Calu3 (cell line): ENCODE data around the gene DAAM2. TPM values are rescaled to one million over a fixed set of nuclear protein-coding genes. Genes with fewer than 3 reads are reported as not detected.

ENCODE experiments used
- BruUV-seq: library from RNA; stranded (reverse); fragments of 400-500 nt; replicated peaks from 2 replicates; lab custom pipeline; 2021; lab: Mats Ljungman, UMichigan
- CTCF ChIA-PET: fragments of 300-600 bp; sonication (Branson Sonifier 250); formaldehyde crosslinking; loops from one replicate; lab custom pipeline; 2022; ENCODE audit warnings: antibody characterized with exemption; lab: Charles Lee
- DNase-seq: peaks from one replicate; pipeline ENCODE4 v3.0.0; 2022
- H3K27ac Mint-ChIP-seq: one replicate; pipeline ENCODE4 v1.8.0; 2022; ENCODE audit warnings: mixed read lengths; ENCODE audit not compliant: unreplicated experiment
- H3K27me3 Mint-ChIP-seq: one replicate; pipeline ENCODE4 v1.8.0; 2022; ENCODE audit warnings: mixed read lengths; ENCODE audit not compliant: unreplicated experiment
- H3K36me3 Mint-ChIP-seq: one replicate; pipeline ENCODE4 v1.8.0; 2022; ENCODE audit warnings: mild to moderate bottlenecking, moderate library complexity, mixed read lengths; ENCODE audit not compliant: insufficient read depth, unreplicated experiment
- H3K4me1 Mint-ChIP-seq: one replicate; pipeline ENCODE4 v1.8.0; 2022; ENCODE audit warnings: mild to moderate bottlenecking, low read depth, mixed read lengths; ENCODE audit not compliant: unreplicated experiment
- H3K4me3 Mint-ChIP-seq: one replicate; pipeline ENCODE4 v1.8.0; 2022; ENCODE audit warnings: mild to moderate bottlenecking, low read depth, moderate library complexity, mixed read lengths; ENCODE audit not compliant: unreplicated experiment
- H3K9me3 Mint-ChIP-seq: one replicate; pipeline ENCODE4 v1.8.0; 2022; ENCODE audit warnings: low read depth, mixed read lengths; ENCODE audit not compliant: unreplicated experiment
- CTCF ChIP-seq: fragments of 200-600 bp; IDR thresholded peaks from one replicate; pipeline ENCODE4 v1.8.0; 2022; ENCODE audit warnings: antibody characterized with exemption; ENCODE audit not compliant: unreplicated experiment
- intact Hi-C: fragments of 100-400 bp; cut with micrococcal nuclease; formaldehyde crosslinking; loops from one replicate; pipeline ENCODE4 v1.10.0; 2022; ENCODE audit not compliant: unreplicated experiment
- total RNA-seq: library from RNA; stranded (reverse); gene quantifications from 2 replicates; pipeline ENCODE4 v1.2.3, GENCODE V29; 2022

Gene DAAM2
- total RNA-seq, 1 experiment from 2014 or later, result not detected

DNA sequence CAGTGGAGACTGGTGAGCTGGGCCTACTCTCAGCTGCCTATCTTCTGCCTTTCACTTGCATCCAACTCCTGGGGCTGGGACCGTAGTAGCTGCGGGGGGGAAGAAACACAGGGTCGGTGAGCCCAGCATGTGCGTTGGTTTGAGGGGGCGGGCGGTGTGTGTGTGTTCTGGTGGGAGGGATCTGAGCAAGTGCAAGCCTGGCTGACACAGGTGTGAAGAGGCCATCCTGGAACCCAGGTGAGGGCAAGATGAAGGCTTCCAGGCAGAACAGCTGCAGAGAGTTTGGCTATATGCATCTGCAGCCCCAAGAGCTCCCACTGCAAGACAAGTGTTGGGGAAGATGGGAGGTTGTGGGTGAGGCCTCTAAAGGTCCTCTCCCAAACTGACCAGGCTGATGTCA, 111.5 kb downstream of the DAAM2 start:
- no peaks in the 10 kb centered on the region for H3K4me1 Mint-ChIP-seq
- no peaks in the 10 kb centered on the region for H3K9me3 Mint-ChIP-seq
- no peaks in the 10 kb centered on the region for H3K27me3 Mint-ChIP-seq
- H3K27ac Mint-ChIP-seq, result no peak overlapping the region
- H3K36me3 Mint-ChIP-seq, result no peaks in the 10 kb centered on the region
- BruUV-seq, result no TSS peak
- intact Hi-C loops, result no loop called here
- CTCF ChIA-PET, result no interaction called here
- DNase-seq, result no peak
- no peak for TF ChIP-seq CTCF
- H3K4me3 Mint-ChIP-seq, result no peak overlapping the region

GRCh38 chr6:39904946-39905639, 112.9 kb downstream of the DAAM2 start:
- BruUV-seq, result no TSS peak
- no peak for TF ChIP-seq CTCF
- Mint-ChIP-seq H3K9me3 (no peaks in the 10 kb centered on the region), H3K4me3 (no peak overlapping the region), H3K36me3 (no peaks in the 10 kb centered on the region), H3K27me3 (no peaks in the 10 kb centered on the region), H3K27ac (no peak overlapping the region), H3K4me1 (no peaks in the 10 kb centered on the region)
- CTCF ChIA-PET, result no interaction called here
- no peak for DNase-seq
- intact Hi-C loops, result no loop called here

GRCh38 chr6:39905640-39905975, 113.4 kb downstream of the DAAM2 start:
- Mint-ChIP-seq H3K27ac (no peak overlapping the region), H3K27me3 (no peaks in the 10 kb centered on the region), H3K9me3 (no peaks in the 10 kb centered on the region), H3K36me3 (no peaks in the 10 kb centered on the region), H3K4me1 (no peaks in the 10 kb centered on the region), H3K4me3 (no peak overlapping the region)
- no peak for DNase-seq
- CTCF ChIA-PET, result no interaction called here
- TF ChIP-seq CTCF, result no peak
- intact Hi-C loops, result no loop called here
- BruUV-seq, result no TSS peak

DNA sequence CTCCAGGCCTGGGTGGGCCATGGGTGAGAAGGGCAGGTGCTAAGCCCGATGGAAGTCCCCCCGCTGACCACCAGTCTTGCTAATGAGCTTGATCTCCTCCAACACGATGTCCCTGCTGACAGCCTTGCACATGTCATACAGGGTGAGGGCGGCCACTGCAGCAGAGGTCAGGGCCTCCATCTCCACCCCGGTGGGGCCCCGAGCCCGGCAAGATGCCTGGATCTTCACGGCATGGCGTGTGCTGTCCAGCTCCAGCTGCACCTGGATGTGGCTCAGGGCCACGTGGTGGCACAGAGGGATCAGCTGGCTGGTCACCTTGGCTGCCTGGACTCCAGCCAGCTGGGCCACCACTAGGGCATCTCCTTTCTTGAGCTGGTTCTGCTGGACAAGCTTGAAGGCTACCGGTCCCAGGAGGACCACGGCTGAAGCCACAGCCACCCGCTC, 114.2 kb downstream of the DAAM2 start:
- intact Hi-C loops, result no loop called here
- peaks cover 2% of the 10 kb centered on the region for H3K9me3 Mint-ChIP-seq

More for the DNA sequence above, 114.2 kb downstream of the DAAM2 start:
- Mint-ChIP-seq H3K36me3 (no peaks in the 10 kb centered on the region), H3K4me1 (no peaks in the 10 kb centered on the region), H3K27me3 (no peaks in the 10 kb centered on the region), H3K4me3 (no peak overlapping the region), H3K27ac (no peak overlapping the region)
- CTCF ChIA-PET, result no interaction called here
- no peak for TF ChIP-seq CTCF
- DNase-seq, result no peak
- no TSS peak for BruUV-seq
